SK-N-DZ (cell line): Measurements from ENCODE around the gene TINCR.

ENCODE experiments used
- DNase-seq: peaks from one replicate; pipeline ENCODE4 v3.0.0-alpha.2; 2015; ENCODE audit warnings: low spot score
- small RNA-seq, 2 experiments: library from RNA; depleted of rRNA; stranded (forward); fragments of <200 nt; gene quantifications; one replicate each; pipeline ENCODE3, GENCODE V24; 2014

Gene TINCR

GRCh38 chr19:5519076-5519475 lies 48.7 kb downstream of the TINCR start:
- no peak for DNase-seq

GRCh38 chr19:5515737-5516136 lies 52.0 kb downstream of the TINCR start:
- DNase-seq: no peak

GRCh38 chr19:5514001-5514400 lies 53.8 kb downstream of the TINCR start:
- no peak for DNase-seq

- no peak for DNase-seq
Observed at GRCh38 chr19:5512715-5513114, 55.0 kb downstream of the TINCR start.

Small RNA genes lying within 50 kb of the gene (small RNA-seq; reads per million reads assigned to genes)
- 0 to 0.31 reads per million in 2 experiments for gene SNRPEP4
